SH-SY5Y (cell line): Measurements from ENCODE around the gene C1orf115.

Experiments
- GATA2 ChIP-seq: IDR thresholded peaks from 2 replicates; pipeline ENCODE4 v1.6.1; 2011; ENCODE audit warnings: mild to moderate bottlenecking, low read depth, low read length
- GATA3 ChIP-seq: IDR thresholded peaks from 2 replicates; pipeline ENCODE4 v1.6.1; 2011; ENCODE audit warnings: low read depth, mild to moderate bottlenecking, low read length, moderate library complexity

C1orf115 gene

GRCh38 chr1:220702733-220703270 lies 12.6 kb downstream of the C1orf115 start:
- TF ChIP-seq GATA3 = no peak
- no peak for TF ChIP-seq GATA2

- TF ChIP-seq GATA2 (no peak), GATA3 (no peak)
Observed at GRCh38 chr1:220703305-220703704, 13.1 kb downstream of the C1orf115 start.

- TF ChIP-seq GATA2 (no peak), GATA3 (no peak)
Observed at GRCh38 chr1:220705782-220706181, 15.6 kb downstream of the C1orf115 start.

GRCh38 chr1:220706480-220706879 lies 16.3 kb downstream of the C1orf115 start:
- TF ChIP-seq GATA2 (no peak), GATA3 (no peak)

GRCh38 chr1:220707160-220707559 lies 17.0 kb downstream of the C1orf115 start:
- TF ChIP-seq GATA2 (no peak), GATA3 (no peak)

GRCh38 chr1:220708244-220708643 lies 18.1 kb downstream of the C1orf115 start:
- no peak for TF ChIP-seq GATA3
- no peak for TF ChIP-seq GATA2

- TF ChIP-seq GATA2 = no peak
- no peak for TF ChIP-seq GATA3
Observed at GRCh38 chr1:220708936-220709801, 19.0 kb downstream of the C1orf115 start.

GRCh38 chr1:220710333-220710732 lies 20.2 kb downstream of the C1orf115 start:
- TF ChIP-seq GATA2 (no peak), GATA3 (no peak)

- TF ChIP-seq GATA3 (no peak), GATA2 (no peak)
Observed at GRCh38 chr1:220711056-220711809, 21.1 kb downstream of the C1orf115 start.

GRCh38 chr1:220717800-220718640 lies 27.9 kb downstream of the C1orf115 start:
- TF ChIP-seq GATA3 (no peak), GATA2 (no peak)

GRCh38 chr1:220726634-220727033 lies 36.5 kb downstream of the C1orf115 start:
- TF ChIP-seq GATA2 (no peak), GATA3 (no peak)

- no peak for TF ChIP-seq GATA2
Observed at GRCh38 chr1:220727519-220727918, 37.4 kb downstream of the C1orf115 start.

GRCh38 chr1:220730486-220730885 lies 40.3 kb downstream of the C1orf115 start:
- TF ChIP-seq GATA2 (no peak), GATA3 (no peak)

- TF ChIP-seq GATA3 = no peak
- no peak for TF ChIP-seq GATA2
Observed at GRCh38 chr1:220732137-220732536, 42.0 kb downstream of the C1orf115 start.

GRCh38 chr1:220732621-220733020 lies 42.5 kb downstream of the C1orf115 start:
- TF ChIP-seq GATA2 = no peak
- no peak for TF ChIP-seq GATA3
